WERI-Rb-1 (cell line): ENCODE measurements around the gene WAPL.
A peak's percentile ranks its signal among the peaks of the same experiment; 100 is the strongest.

Experiments used
- DNase-seq: peaks from one replicate; pipeline ENCODE4 v3.0.0-alpha.2; 2020
- H3K27ac ChIP-seq: fragments of 250-450 bp; sonication (Bioruptor Pico); 2 replicates; pipeline ENCODE4 v1.5.1; 2020; ENCODE audit warnings: mild to moderate bottlenecking, moderate library complexity
- H3K27me3 ChIP-seq: fragments of 250-450 bp; sonication (Bioruptor Pico); 2 replicates; pipeline ENCODE4 v1.5.1; 2021; ENCODE audit warnings: mild to moderate bottlenecking, low read depth, moderate library complexity; ENCODE audit not compliant: insufficient read depth, severe bottlenecking
- H3K36me3 ChIP-seq: fragments of 250-450 bp; sonication (Bioruptor Pico); 2 replicates; pipeline ENCODE4 v1.5.1; 2020; ENCODE audit warnings: mild to moderate bottlenecking, moderate library complexity
- H3K4me3 ChIP-seq: 2 replicates; pipeline ENCODE4 v1.5.1; 2011; ENCODE audit warnings: low read depth, mild to moderate bottlenecking, control low read depth, low read length
- H3K9me3 ChIP-seq: fragments of 250-450 bp; sonication (Bioruptor Pico); 2 replicates; pipeline ENCODE4 v1.5.1; 2021; ENCODE audit warnings: mild to moderate bottlenecking, moderate library complexity; ENCODE audit not compliant: severe bottlenecking
- TF ChIP-seq, protein P1 (sequence below): IDR thresholded peaks from 2 replicates; pipeline ENCODE4 v1.5.1; 2011; ENCODE audit warnings: low read depth, mild to moderate bottlenecking, control low read depth, inconsistent platforms, low read length

The WAPL gene

DNA sequence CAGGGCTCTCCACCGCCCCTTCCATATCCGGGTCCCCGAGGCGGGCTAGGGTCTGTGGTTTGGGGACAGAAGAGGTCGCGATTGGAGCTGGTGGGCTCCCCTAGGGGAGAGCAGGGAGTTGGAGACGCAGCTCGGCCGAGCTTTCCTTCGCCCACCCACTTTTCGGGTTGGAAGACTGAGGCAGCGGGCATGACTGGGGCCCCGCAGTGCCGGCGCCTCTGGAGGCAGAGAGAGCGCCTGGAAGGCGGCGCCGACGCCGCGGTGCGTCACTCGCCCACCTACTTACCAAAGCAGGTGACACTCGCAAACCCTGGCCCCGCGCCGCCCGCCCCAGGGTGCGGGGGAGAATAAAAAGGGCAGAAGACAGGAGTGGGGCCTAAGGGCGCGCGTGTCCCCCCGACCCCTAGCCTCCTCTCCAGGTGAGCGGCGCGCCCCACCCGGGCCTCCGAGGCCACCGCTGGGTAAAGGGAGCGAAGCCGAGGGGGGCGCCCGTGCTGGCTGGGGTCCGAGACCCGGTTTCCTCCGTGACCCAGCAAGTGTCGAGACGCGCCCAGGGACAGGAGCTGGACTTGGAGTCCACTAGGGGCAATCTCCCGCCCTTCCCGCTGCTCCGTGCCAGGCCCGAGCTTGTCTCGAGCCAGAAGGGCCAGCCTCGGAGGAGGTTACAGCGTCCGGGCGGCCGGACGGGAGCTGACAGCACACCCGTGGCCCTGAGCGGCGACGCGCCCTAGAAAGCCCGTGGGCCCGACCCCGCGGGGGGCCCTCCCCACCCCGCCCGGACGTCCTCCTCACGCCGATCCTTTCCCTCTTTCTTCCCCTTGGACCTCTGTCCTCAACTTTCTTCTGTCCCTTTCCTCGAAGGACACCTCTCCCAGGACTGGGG, 120.6 kb downstream of the WAPL start:
- Histone ChIP-seq H3K27me3 (no peaks in the 10 kb centered on the region), H3K4me3 (peak overlapping the region; percentile 83), H3K27ac (peak overlapping the region; percentile 75), H3K36me3 (no peaks in the 10 kb centered on the region), H3K9me3 (no peaks in the 10 kb centered on the region)
- peak; percentile 72 for DNase-seq
- TF ChIP-seq, protein P1, sequence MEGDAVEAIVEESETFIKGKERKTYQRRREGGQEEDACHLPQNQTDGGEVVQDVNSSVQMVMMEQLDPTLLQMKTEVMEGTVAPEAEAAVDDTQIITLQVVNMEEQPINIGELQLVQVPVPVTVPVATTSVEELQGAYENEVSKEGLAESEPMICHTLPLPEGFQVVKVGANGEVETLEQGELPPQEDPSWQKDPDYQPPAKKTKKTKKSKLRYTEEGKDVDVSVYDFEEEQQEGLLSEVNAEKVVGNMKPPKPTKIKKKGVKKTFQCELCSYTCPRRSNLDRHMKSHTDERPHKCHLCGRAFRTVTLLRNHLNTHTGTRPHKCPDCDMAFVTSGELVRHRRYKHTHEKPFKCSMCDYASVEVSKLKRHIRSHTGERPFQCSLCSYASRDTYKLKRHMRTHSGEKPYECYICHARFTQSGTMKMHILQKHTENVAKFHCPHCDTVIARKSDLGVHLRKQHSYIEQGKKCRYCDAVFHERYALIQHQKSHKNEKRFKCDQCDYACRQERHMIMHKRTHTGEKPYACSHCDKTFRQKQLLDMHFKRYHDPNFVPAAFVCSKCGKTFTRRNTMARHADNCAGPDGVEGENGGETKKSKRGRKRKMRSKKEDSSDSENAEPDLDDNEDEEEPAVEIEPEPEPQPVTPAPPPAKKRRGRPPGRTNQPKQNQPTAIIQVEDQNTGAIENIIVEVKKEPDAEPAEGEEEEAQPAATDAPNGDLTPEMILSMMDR = peak; percentile 43

GRCh38 chr10:86399879-86400704, 121.5 kb downstream of the WAPL start:
- Histone ChIP-seq H3K27me3 (no peaks in the 10 kb centered on the region), H3K27ac (peak overlapping the region; percentile 75), H3K36me3 (no peaks in the 10 kb centered on the region), H3K4me3 (peak overlapping the region; percentile 83), H3K9me3 (no peaks in the 10 kb centered on the region)
- TF ChIP-seq, protein P1 = peak; percentile 95
- peak; percentile 98 for DNase-seq

DNA sequence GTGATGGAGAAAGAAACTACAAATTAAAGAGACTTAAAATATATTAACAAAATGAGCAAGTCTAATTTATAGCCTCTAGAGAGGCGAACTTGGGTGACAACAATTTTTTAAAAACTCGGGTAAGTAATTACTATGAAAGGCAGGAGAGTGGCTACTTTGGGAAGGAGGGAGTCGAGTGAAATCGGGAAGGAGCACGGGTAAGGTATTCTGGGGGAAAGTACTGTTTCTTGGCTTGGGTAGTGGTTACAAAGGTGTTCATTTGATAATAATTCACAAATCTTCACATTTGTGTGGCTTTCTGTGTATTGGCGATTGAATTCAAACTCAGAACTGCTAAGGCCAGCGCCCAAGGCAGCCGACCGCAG, 122.1 kb downstream of the WAPL start:
- Histone ChIP-seq H3K4me3 (no peak overlapping the region), H3K27ac (no peak overlapping the region), H3K27me3 (no peaks in the 10 kb centered on the region), H3K36me3 (no peaks in the 10 kb centered on the region), H3K9me3 (no peaks in the 10 kb centered on the region)
- TF ChIP-seq, protein P1 = no peak
- DNase-seq = no peak

- H3K36me3 ChIP-seq = no peaks in the 10 kb centered on the region
- no peak overlapping the region for H3K4me3 ChIP-seq
- no peaks in the 10 kb centered on the region for H3K27me3 ChIP-seq
- DNase-seq = no peak
- H3K9me3 ChIP-seq = no peaks in the 10 kb centered on the region
- TF ChIP-seq, protein P1 = no peak
- H3K27ac ChIP-seq = no peak overlapping the region
These were observed 124.5 kb downstream of the WAPL start for GRCh38 chr10:86397120-86397519.

DNA sequence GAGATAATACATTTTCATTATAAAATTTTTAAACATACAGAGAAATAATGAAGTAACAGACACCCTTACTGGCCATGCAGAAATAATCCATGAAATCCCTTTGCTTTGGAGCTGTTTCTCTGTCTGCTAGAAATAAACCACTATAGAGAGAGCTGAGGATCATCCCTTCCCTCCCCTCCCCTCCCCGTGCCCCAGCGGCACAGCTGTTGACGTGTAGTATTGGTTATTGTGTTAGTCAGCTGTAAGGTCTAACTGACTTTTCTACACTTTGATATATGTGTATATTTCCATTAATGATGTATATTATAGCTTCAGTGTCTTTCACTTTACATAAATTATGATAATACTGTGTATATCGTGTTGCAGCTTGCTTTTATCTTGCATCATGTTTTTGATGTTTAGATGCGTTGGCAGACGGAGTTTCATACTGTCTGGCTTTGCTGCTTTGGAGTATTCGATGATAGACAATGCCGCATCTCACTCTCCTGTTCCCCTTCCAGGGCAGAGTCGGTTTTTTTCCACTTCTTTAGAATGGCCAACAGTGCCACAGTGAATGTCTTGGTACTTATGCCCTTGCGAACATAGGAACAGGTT, 127.6 kb downstream of the WAPL start:
- Histone ChIP-seq H3K4me3 (no peak overlapping the region), H3K36me3 (no peaks in the 10 kb centered on the region), H3K9me3 (no peaks in the 10 kb centered on the region), H3K27ac (peak overlapping the region; percentile 55), H3K27me3 (no peaks in the 10 kb centered on the region)
- DNase-seq = peak; percentile 75
- TF ChIP-seq, protein P1 = no peak
